RWPE2 (cell line): ENCODE results near the gene PLEKHG4B.

Source experiments
- ATAC-seq: fragments of 200-7000 bp; cut with Tn5 transposase; 3 replicates; pipeline ENCODE4 v1.9.1; 2021; ENCODE audit warnings: low read depth
- DNase-seq: peaks from one replicate; pipeline ENCODE4 v3.0.0-alpha.2; 2020; ENCODE audit warnings: low spot score
- H3K27ac ChIP-seq: fragments of 450-650 bp; 2 replicates; pipeline ENCODE4 v1.5.1; 2017; ENCODE audit warnings: mild to moderate bottlenecking; ENCODE audit not compliant: poor library complexity, severe bottlenecking
- H3K27me3 ChIP-seq: fragments of 250-450 bp; sonication (Bioruptor Pico); 2 replicates; pipeline ENCODE4 v1.5.1; 2021; ENCODE audit warnings: mild to moderate bottlenecking, moderate library complexity; ENCODE audit not compliant: insufficient read depth, poor library complexity, severe bottlenecking
- H3K36me3 ChIP-seq: fragments of 250-450 bp; sonication (Bioruptor Pico); 2 replicates; pipeline ENCODE4 v1.5.1; 2020; ENCODE audit warnings: low read depth, mild to moderate bottlenecking, moderate library complexity
- H3K4me1 ChIP-seq: fragments of 250-450 bp; sonication (Bioruptor Pico); 2 replicates; pipeline ENCODE4 v1.5.1; 2021; ENCODE audit warnings: mild to moderate bottlenecking, moderate library complexity; ENCODE audit not compliant: insufficient read depth, poor library complexity, severe bottlenecking
- H3K4me3 ChIP-seq: fragments of 250-450 bp; sonication (Bioruptor Pico); 2 replicates; pipeline ENCODE4 v1.5.1; 2021; ENCODE audit warnings: mild to moderate bottlenecking, moderate library complexity; ENCODE audit not compliant: severe bottlenecking
- H3K9me3 ChIP-seq: fragments of 250-450 bp; sonication (Bioruptor Pico); 2 replicates; pipeline ENCODE4 v1.5.1; 2021; ENCODE audit warnings: mild to moderate bottlenecking, moderate library complexity; ENCODE audit not compliant: severe bottlenecking
- TF ChIP-seq, protein P1 (sequence below): fragments of 450-650 bp; IDR thresholded peaks from one replicate; pipeline ENCODE4 v1.5.1; 2017; ENCODE audit warnings: mild to moderate bottlenecking, moderate library complexity; ENCODE audit not compliant: poor library complexity, severe bottlenecking

PLEKHG4B gene

DNA sequence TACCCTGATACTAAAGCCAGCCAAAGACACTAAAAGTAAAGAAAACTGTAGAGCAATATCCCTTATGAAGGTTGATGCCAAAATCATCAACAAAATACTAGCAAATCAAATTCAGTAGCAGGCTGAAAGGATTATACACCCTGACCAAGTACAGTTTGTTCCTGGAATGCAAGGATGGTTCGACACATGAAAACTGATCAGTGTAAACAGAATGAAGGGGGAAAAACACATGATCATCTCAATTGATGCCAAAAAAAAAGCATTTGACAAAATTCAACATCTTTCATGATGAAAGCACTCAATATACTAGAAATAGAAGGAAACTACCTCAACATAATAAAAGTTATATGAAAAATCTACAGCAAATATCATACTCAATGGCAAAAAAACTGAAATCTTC lies 55.8 kb downstream of the PLEKHG4B start:
- no peaks in the 10 kb centered on the region for H3K27me3 ChIP-seq
- H3K4me1 ChIP-seq, result peaks cover 4% of the 10 kb centered on the region
- ATAC-seq (no peak), DNase-seq (no peak)
- H3K4me3 ChIP-seq, result no peak overlapping the region
- no peaks in the 10 kb centered on the region for H3K36me3 ChIP-seq
- TF ChIP-seq, protein P1, sequence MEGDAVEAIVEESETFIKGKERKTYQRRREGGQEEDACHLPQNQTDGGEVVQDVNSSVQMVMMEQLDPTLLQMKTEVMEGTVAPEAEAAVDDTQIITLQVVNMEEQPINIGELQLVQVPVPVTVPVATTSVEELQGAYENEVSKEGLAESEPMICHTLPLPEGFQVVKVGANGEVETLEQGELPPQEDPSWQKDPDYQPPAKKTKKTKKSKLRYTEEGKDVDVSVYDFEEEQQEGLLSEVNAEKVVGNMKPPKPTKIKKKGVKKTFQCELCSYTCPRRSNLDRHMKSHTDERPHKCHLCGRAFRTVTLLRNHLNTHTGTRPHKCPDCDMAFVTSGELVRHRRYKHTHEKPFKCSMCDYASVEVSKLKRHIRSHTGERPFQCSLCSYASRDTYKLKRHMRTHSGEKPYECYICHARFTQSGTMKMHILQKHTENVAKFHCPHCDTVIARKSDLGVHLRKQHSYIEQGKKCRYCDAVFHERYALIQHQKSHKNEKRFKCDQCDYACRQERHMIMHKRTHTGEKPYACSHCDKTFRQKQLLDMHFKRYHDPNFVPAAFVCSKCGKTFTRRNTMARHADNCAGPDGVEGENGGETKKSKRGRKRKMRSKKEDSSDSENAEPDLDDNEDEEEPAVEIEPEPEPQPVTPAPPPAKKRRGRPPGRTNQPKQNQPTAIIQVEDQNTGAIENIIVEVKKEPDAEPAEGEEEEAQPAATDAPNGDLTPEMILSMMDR, result no peak
- no peak overlapping the region for H3K27ac ChIP-seq
- H3K9me3 ChIP-seq, result peaks cover 14% of the 10 kb centered on the region

DNA sequence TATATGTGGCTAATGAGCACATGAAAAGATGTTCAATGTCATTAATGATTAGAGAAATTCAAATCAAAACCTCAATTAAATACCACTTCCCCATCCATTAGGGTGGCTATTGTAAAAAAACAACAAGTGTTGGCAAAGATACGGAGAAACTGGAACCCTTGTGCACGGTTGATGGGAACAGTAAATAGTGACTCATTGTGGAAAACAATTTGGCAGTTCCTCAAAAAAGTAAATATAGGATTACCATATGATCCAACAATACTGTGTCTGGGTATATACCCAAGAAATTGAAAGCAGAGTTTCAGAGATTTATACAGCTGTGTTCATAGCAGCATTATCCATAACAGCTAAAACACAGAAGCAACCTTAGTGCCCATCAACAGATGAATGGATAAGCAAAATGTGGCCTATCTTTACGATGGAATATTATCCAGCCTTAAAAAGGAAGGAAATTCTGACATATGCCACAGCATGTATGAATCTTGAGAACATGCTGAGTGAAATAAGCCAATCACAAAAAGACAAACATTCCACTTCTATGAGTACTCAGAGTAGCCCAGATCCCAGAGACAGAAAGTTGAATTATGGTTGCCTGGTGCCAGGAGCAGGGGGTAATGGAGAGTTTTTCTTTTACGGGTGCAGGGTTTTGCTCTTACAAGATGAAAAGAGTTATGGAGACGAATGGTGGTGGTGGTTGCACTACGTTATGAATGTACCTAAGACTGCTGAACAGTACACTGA lies 57.9 kb downstream of the PLEKHG4B start:
- Histone ChIP-seq H3K4me1 (peaks cover 4% of the 10 kb centered on the region), H3K36me3 (no peaks in the 10 kb centered on the region), H3K27ac (no peak overlapping the region), H3K27me3 (no peaks in the 10 kb centered on the region), H3K9me3 (peaks cover 14% of the 10 kb centered on the region), H3K4me3 (no peak overlapping the region)
- ATAC-seq, result peak; percentile 83
- DNase-seq, result no peak
- TF ChIP-seq, protein P1, result no peak

DNA sequence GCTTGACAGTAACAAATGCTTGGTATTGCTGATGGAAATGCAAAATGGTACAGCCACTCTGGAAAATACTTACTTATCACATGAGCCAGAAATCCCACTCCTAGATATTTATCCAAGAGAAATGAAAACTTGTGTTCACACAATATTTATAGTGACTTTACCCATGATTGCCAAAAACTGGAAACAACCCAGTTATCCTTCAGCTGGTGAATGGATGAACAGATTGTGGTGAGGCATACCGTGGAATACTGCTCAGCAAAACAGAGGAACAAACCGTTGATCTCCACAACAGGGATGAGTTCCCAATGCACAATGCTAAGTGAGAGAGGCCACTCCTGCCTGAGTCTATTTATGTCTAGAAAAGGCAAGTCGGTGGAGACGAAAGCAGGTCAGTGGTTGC lies 58.8 kb downstream of the PLEKHG4B start:
- TF ChIP-seq, protein P1, result no peak
- ATAC-seq (no peak), DNase-seq (no peak)
- Histone ChIP-seq H3K27me3 (no peaks in the 10 kb centered on the region), H3K36me3 (no peaks in the 10 kb centered on the region), H3K4me1 (peaks cover 4% of the 10 kb centered on the region), H3K9me3 (peaks cover 14% of the 10 kb centered on the region), H3K27ac (no peak overlapping the region), H3K4me3 (no peak overlapping the region)

DNA sequence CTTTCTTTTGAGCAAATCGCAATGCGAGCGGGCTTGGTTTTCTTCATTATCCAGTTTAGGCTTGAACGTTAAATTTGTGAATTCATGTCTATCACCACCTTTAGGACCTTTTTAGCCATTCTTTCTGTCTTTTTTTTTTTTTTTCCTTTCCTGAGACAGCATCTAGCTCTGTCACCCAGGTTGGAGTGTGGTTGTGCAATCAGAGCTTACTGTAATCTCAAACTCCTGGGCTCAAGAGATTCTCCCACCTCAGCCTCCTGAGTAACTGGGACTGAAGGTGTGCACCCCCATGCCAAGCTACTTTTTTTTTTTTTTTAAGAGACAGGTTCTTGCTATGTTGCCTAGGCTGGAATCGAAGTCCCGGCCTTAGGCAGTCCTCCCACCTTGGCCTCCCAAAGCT lies 60.1 kb downstream of the PLEKHG4B start:
- H3K36me3 ChIP-seq, result no peaks in the 10 kb centered on the region
- no peak for DNase-seq
- peaks cover 12% of the 10 kb centered on the region for H3K9me3 ChIP-seq

DNA sequence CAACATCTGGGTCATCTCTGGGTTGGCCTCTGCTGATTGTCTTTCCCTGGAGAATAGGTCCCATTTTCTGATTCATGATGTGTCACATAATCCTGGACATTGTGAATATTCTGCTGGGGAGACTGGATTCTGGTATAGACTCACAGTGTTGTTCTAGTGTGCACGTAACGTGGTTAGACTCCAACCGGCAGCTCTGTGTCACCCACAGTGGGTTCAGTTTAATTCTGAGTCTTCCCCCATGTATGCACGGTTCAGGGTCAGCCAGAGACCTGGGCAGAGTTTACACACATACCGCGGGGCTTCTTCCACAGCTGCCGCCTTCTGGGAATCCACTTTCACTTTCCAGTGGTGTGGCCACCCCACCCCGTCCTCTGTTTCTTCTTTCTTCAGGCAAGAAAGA lies 61.3 kb downstream of the PLEKHG4B start:
- Histone ChIP-seq H3K4me3 (no peak overlapping the region), H3K9me3 (peaks cover 3% of the 10 kb centered on the region), H3K36me3 (no peaks in the 10 kb centered on the region), H3K27me3 (no peaks in the 10 kb centered on the region), H3K27ac (no peak overlapping the region), H3K4me1 (peaks cover 4% of the 10 kb centered on the region)
- ATAC-seq (no peak; the same call in 2 of the 3 replicates), DNase-seq (no peak)
- TF ChIP-seq, protein P1, result no peak

More for the DNA sequence above, 60.1 kb downstream of the PLEKHG4B start:
- no peak overlapping the region for H3K27ac ChIP-seq
- TF ChIP-seq, protein P1, result no peak
- H3K4me1 ChIP-seq, result peaks cover 4% of the 10 kb centered on the region
- ATAC-seq, result no peak
- no peaks in the 10 kb centered on the region for H3K27me3 ChIP-seq
- no peak overlapping the region for H3K4me3 ChIP-seq
